Activated CD8-positive, alpha-beta memory T cell treated with anti-CD3 and anti-CD28 coated beads, Interleukin-2, amount 50 U/mL, for 48 hours (primary cell): ENCODE results near the gene SH2D4B.
A peak's percentile ranks its signal among the peaks of the same experiment; 100 is the strongest.
"Not testable (repeated sequence)": the region's sequence is repeated elsewhere in the genome, so short reads cannot be mapped to it uniquely, and the experiment has no call there.

Source experiments
- DNase-seq: peaks from one replicate; pipeline ENCODE4 v3.0.0-alpha.2; 2020

The SH2D4B gene

DNA sequence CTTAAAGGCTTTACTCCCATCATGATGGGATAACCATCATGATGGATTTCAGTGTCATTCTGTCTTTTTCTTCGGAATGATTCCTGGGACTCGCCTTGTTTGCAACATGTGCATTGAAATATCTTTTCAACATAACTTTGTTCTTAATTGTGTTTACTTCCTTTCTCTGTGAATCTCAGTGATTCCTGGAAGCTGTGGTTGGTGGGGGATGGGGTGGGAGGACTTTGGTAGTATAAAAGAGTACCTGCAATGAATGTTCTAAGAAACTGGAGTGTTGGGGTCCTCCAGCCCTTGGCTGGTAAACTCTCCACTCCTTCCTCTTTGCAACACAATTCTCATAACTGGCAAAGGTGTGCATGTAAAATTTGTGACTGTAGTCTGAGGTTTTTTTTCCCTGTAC is 11.5 kb upstream of the SH2D4B start:
- DNase-seq: no peak

DNA sequence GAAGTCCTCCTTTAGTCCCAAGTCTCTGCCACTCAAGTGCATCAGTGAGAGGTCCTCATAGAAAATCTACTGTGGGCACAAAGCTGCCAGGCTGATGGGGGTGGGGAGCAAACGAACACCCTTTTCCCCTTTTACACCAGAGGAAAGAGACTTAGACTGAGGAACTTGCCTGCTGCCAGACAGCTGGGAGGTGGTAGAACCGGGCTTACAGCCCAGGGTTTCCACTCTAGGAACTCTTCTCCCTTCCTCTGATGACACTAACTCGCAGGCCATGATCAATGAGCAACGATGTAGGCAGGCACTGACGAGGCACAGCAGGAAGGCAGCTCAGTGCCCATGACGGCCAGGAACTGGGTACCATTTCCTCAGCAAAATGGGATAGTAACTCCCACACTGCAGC is 11.0 kb upstream of the SH2D4B start:
- DNase-seq: no peak

DNA sequence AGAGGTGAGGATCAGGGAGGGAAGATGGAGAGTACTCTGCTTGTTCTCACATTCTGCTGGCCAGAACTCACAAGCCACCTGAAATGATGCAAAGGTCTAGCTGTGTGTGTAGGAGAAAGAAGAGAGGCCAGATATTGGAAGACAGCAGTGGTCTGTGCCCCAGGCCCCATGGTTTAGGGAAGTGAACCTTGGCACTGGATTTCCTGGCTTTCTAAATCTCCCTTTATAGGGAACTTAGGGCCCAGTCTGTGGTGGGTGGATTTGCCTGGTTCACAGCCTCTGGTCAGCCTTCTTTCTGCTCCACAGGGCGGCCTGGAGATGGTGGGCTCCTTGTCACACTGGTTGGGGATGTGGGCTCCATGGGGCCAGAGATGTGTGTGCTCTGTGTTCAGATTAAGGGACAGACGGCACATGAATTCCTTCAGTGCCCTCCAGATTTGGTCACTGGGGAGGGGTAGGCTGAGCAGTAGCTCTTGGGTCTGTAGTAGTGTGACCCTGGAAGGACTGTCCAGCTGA is 9.5 kb upstream of the SH2D4B start:
- no peak for DNase-seq

DNA sequence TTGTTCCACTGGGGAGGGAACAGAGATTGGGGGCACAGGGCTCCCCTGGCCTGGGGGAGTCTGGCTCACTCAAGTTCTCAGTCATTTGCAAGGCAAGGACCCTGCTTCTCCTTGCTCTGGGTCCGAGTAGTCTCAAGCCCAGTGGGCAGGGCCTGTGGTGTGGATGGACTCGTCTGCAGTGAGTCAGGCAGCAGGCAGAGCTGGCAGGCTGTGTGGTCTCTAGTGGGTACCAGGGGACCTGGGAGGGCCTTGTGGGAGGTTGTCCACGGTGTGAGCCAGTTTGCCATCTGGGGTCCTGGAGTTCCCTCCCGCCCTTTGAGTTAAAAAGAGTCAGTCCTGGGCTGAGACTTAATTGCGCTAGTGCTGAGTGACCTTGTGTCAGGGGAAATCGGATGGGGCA is 8.8 kb upstream of the SH2D4B start:
- no peak for DNase-seq

DNA sequence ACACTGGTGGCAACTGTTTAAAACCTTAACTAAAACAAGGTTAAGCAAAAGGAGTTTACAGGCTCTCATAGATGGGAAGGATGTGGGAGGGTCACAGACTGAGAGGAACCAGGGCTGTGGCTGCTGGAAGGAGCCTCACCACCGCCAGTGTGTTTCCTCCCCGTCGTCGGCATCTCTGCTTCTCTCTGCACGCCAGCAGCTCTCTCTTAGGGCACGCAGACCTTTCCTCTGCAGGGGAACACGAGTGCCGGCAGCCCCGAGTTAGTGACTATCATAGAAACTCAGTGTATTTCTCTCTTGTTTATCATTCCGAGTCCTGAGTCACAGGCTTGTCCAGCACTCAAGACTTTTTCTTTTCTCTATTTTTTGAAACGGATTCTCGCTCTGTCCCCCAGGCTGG is 8.1 kb upstream of the SH2D4B start:
- DNase-seq: no peak

DNA sequence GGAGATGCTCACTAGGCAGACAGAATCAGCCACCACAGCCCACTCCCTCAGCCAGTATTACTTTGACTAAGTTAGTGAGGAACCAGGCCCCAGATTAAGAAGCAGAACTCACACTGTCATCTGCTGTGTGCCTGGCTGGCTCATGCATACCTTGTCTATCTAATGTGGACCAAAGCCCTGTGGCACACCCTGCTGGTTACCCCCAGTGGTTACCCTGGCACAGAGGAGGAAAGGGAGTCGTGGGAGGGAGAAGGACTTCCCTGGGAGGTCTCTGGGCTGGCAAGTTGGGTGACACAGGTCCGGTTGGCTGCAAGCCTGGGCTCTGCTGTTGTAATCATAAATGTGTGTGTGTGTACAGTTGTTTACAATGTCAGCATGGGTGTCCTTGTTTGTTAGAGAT is 7.5 kb upstream of the SH2D4B start:
- DNase-seq: peak; percentile 70

DNA sequence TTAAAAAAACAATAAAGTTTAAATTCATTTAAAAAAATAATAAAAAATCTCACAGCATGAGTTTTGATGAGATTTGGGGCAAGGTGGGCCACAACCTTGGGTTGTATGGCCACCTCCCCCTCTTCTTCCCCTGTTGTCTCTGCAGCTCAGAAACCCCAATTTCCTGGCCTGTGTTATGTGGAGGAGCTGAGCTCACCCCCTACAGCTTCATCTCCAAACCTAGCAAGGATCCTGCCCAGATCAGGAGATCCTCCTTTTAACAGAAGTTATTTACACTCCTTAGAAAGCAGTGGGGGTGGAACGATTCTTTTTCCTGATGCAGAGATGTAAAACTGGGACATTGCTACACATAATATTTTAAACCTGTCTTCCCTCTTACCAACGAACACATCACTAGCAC is 6.9 kb upstream of the SH2D4B start:
- DNase-seq: no peak

DNA sequence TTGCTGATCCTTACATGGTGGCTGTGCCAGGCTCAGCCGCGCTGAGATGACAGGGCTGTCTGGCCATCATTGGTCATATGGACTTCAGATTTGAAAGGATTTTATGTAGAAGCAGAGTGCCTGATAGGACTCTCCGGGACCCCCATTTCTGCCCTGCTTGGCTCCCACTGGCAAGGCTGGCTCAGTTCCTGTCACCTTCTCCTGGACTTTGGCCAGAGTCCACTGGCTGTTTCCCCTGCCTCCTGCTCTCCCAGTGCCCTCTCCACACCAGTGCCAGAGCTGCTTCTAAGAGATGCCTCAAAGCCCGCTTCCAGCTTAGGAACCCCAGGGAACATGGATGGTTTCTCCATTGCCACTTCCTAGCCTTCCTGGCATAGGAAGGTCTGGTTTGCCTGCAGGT is 5.1 kb upstream of the SH2D4B start:
- DNase-seq: no peak

DNA sequence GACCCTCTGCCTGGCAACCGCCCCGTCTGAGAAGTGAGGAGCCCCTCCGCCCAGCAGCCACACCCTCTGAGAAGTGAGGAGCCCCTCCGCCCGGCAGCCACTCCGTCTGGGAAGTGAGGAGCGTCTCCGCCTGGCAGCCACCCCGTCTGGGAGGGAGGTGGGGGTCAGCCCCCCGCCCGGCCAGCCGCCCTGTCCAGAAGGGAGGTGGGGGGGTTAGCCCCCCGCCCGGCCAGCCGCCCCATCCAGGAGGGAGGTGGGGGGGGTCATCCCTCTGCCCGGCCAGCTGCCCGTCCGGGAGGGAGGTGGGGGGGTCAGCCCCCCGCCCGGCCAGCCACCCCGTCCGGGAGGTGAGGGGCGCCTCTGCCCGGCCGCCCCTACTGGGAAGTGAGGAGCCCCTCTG is 3.6 kb upstream of the SH2D4B start:
- DNase-seq: peak; percentile 26

DNA sequence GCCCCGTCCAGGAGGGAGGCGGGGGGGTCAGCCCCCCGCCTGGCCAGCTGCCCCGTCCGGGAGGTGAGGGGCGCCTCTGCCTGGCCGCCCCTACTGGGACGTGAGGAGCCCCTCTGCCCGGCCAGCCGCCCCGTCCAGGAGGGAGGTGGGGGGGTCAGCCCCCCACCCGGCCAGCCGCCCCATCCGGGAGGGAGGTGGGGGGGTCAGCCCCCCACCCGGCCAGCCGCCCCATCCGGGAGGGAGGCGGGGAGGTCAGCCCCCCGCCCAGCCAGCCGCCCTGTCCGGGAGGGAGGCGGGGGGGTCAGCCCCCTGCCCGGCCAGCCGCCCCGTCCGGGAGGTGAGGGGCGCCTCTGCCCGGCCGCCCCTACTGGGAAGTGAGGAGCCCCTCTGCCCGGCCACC is 3.1 kb upstream of the SH2D4B start:
- DNase-seq: peak; percentile 8

DNA sequence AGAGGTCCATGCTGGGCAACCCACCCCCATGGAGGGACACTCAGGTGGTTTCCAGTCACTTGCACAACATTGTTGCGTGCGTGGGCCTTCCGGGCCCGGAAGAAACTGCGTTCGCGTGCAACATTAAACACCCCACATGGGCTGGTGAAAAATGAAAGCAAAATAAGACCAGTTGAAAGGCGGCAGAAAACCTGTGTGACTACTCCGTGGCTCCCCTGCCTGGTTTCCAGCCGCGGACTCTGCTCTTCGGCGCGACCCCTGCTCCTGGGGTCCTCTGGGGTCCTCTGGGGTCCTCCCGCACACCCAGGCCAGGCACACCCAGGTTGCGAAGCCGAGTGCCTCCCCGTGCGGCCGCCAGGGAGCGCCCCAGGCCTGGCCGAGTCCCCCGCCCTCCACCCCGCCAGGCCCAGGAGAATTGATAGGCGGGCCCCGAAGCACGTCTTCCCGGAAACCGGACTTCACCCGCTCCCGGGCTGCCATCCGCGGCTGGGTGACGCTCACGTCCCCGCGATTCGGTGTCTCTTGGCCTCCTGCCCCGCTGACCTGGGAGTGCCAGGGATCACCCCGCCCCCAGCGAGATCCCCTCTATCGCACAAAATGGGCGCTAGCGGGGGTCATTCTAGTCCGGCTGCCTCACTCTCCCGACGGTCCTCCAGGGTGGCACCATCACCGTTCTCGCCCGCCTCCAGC is 1.9 kb upstream of the SH2D4B start:
- DNase-seq: peak; percentile 87

DNA sequence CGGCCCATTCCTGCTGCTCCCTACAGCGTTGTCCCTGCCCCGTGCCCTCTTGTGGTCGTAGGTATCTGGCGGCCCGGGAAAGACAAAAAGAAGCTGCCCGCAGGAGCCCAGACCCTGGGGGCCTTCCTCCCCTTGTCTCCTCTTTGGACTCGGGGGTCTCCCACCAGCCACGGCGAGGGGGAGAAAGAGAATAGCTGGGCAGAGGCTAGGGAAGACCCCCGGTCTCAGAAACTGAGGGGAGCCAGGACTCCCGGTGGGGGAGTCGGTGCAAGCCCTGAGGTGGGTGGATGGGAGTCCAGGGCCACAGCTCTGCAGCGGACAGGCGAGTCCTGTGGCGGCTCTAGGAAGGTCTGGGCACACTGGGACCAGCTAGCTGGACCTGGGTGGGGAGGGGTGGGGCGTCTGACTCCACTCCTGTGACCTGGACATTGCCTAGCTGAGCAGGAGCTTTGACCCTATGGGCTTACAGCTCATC is 1.3 kb upstream of the SH2D4B start:
- DNase-seq: no peak

DNA sequence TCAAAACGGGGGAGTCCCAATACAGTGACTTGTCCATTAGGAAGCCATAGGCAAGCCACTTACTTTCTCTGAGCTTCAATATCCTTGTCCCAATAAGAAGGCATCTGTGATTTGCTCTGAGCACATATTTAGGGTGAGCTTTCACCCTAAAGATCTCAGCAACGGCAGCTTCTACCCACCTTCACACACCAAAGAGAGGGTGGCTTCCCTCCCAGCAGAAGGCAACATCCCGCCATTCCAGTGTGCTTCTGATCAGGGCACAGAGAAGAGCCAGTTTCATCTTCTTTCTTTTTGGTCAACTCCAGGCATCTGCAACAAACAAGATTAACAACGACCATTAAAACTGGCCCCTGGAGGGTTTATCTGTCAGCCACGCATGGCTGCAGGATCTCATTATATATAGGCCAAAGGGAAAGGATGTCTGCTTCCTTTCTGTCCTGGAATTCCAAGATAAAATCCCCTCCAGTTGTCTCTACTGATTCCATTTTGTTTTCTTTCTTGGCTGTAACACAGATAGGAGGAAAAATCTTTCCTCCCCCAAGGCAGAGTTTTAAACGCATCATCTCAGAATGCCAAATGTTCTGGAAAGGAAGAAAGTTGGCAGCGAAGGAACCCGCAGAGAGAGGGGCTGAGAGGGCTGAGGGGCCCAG is 491 bp upstream of the SH2D4B start:
- DNase-seq: peak; percentile 44

DNA sequence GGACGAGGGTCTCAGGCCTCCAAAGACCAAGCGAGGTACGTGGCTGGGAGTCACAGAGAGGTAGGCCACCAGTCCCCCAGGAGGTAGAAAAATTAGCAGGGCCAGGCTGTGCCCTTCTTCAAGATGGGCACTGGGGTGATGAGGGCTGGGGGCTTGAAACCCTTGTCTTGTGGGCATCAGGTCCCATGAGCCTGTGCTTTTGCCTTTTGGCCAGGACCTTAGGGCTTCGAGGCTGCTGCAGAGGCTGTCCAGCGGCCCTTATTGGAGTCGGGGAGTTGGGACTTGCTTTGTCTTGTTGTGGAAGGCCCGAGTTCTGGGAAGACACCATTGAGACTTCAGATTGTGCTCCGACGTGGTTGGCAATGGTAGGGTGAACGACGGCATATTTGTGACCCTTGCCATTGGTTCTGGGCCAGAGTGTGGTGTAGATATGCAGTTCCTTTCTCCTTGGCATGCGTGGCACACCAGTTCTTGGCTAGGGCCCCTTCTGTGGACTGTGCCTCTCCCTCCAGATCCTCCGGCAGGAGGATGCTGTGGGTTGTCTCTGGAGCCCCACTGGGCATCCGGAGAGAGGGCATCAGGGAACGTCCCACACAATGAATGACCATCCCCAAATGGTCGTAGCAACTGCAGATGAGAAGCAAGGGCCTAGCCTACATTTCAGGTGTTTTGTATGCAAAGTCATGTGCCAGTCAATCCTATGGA is 931 bp downstream of the SH2D4B start:
- DNase-seq: peak; percentile 45

DNA sequence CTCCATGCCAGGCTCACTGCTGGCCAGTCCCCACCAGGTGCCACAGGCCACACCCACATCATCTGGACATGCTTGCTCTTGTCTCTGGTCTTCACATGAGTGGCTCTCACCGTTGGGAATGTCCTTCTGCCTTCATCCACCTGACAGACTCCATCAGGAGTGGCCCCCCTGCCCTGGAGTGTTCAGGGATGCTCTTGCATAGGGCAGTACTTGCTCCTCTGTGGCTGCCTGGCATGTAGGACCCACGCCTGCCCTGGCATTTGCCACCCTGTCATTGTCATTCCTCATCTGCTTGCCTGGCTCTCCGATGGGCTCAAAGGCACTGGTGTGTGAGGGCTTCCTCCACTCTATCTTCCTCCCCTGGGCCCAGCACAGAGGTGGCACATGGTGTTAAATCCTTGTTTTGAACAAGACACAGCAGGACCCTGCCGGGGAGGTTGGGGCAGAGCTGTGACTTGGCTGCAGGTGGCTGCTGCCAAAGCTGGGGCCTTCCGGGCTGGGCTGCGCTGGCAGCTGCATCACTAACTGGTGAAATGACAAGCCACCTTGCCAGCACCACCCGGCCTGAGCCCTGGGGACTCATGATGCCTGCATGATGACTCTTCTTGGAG is 1.8 kb downstream of the SH2D4B start:
- peak; percentile 46 for DNase-seq

DNA sequence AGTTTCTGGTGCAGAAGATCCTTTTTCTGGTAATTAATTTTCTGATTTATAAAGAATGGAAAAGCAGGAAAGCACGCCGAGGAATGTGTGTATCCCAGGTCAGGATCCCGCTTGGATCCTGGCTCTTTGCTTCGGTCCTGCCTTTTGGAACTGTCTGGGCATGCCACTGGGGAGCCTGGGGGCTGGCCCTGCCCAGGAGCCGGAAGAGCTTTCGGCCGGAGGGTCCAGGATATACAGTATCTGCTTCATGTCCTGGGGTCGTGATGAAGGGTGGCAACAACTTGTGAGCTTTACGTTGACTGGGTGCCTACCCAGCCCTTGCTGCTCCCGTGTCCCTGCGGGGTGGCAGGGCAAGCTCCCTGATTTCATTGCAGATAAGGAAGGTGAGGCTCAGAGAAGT is 2.4 kb downstream of the SH2D4B start:
- DNase-seq: peak; percentile 32

DNA sequence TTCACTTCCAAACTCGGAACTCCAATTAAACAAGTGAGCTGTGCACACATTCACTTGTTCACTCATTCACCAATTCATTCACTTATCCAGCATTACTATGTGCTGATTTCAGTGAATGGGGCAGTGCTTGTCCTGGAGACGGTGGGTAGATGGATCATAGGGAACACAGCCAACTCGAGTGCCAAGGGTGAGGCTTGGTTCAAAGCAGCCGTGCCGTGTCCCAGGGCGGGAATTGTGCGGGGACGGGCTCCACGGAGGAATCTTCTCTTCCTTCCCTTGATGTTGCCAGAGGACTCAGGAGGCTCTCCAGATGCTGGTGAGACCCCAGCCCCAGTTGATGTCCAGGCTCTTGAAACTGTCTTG is 2.9 kb downstream of the SH2D4B start:
- DNase-seq: peak; percentile 42

DNA sequence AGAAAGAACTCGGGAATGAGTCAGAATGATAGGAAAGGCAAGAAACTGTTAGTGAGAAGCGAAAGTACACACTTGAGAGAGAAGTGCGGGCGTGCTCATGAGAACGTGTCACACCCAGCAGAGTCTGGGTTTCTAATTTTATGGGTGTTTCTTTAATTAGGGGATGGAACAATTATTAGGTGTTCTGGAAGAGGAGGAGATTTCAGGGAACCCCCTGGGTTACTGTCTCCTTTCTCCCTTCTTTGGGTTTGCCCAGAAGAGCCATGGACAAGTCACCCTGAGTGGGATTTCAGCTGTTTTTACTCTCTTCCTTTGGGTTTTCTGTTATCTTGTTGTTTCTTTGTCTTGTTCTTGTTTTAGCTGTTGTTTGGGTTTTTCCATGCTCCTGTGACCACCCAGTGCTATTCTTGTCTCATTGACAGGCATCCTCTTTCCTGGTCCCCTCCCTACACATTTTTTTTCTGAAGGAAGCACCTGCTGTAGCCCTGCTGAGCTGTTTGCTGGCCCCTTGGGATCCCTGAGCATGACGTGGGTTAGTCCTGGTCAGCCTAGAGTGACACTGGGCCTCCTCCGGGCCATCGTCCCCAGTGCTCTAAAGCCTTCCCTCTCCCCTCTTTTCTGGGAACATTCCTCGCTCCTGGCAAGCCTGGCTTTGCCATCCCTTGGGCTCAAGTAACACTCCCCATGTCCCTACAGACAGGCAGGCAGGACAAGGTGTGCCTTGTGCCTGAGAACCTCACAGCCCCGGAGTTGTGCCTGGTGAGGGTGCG is 3.5 kb downstream of the SH2D4B start:
- no peak for DNase-seq

DNA sequence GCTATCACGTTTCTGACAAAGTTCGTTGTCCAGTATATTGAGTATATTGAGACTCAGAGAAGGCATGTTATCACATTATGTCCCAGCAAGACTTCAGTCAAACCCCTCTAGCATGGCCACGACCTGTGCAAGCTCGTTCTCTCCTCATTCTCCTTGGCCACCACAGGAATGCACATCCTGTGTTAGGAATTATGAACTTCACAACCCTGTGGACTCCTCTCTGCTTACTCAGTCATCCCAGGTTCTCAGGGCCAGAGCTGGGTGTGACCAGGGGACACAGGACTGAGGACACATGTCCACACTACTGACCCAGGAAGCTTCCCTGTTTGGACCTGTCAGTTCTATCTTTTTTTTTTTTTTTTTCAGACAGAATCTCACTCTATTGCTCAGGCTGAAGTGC is 4.4 kb downstream of the SH2D4B start:
- no peak for DNase-seq

DNA sequence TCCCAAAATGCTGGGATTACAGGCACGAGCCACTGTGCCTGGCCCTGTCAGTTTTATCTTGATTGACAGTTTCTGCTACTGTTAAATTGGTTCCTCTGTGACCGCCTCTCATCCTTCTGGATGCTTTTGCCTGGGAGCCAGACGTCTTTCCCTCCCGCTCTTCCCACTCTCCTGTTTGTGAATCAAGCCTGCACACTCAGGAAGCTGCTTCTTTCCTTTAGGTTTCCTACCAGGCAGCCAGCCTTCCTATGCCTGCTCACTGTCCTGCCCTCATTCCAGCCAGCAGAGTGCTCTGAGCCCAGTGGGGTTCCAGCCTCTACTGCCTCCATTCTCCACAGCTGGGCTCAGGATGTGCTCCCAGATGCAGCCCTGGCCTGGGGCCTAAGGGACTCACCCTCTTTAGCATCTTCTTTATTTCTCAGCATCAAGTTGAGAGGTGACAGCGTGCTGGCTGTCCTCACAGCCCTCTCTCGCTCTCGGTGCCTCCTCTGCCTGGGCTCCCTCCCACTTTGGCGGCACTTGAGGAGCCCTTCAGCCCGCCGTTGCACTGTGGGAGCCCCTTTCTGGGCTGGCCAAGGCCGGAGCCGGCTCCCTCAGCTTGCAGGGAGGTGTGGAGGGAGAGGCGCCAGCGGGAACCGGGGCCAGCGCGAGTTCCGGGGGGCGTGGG is 5.1 kb downstream of the SH2D4B start:
- DNase-seq: no peak

DNA sequence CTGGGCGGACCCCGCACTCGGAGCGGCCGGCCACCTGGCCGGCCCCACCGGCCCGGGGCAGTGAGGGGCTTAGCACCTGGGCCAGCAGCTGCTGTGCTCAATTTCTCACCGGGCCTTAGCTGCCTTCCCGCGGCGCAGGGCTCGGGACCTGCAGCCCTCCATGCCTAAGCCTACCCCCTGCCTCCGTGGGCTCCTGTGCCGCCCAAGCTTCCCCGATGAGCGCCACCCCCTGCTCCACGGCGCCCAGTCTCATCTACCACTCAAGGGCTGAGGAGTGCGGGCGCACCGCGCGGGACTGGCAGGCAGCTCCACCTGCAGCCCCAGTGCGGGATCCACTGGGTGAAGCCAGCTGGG is 5.6 kb downstream of the SH2D4B start:
- DNase-seq: not testable (repeated sequence)

DNA sequence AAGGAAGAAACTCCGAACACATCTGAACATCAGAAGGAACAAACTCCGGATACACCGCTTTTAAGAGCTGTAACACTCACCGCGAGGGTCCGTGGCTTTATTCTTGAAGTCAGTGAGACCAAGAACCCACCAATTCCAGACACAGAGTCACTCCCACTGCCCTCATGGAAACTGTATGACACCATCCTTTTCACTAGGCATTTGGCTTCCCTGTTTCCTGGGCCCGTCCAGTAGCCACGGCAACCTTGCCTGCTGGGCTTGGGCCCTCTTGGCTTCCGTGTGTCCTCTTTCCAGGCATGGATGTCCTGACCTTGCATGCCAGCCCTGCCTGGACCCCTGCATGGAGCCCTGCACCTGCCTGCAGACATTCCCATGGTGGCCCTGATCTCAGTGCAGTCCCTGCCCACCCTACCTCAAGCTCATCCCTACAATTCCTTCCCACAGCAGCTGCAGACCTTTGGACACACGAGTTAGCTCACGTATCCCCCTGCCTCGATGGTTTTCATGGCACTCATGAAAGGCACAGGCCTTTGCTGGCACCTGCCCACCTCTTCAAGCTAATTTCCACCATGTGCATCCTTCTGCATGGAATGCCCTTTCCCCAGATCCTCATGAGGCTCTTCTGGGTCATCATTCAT is 6.7 kb downstream of the SH2D4B start:
- DNase-seq: no peak
